Glutamatergic neuron (in vitro differentiated cells): ENCODE results near the gene PMF1. TPM values are rescaled to one million over a fixed set of nuclear protein-coding genes. Genes with fewer than 3 reads are reported as not detected.

Source experiments
- DNase-seq: peaks from one replicate; pipeline ENCODE4 v3.0.0; 2022
- H3K27ac Mint-ChIP-seq: one replicate; pipeline ENCODE4 v1.8.0; 2020; ENCODE audit warnings: mild to moderate bottlenecking, mixed read lengths, inconsistent platforms; ENCODE audit not compliant: unreplicated experiment
- H3K27me3 Mint-ChIP-seq: one replicate; pipeline ENCODE4 v1.8.0; 2020; ENCODE audit warnings: mild to moderate bottlenecking, moderate library complexity, mixed read lengths, inconsistent platforms; ENCODE audit not compliant: unreplicated experiment
- H3K36me3 Mint-ChIP-seq: one replicate; pipeline ENCODE4 v1.8.0; 2020; ENCODE audit warnings: mild to moderate bottlenecking, mixed read lengths, inconsistent platforms; ENCODE audit not compliant: unreplicated experiment
- H3K4me1 Mint-ChIP-seq: one replicate; pipeline ENCODE4 v1.8.0; 2020; ENCODE audit warnings: mild to moderate bottlenecking, low read depth, mixed read lengths, inconsistent platforms; ENCODE audit not compliant: unreplicated experiment
- H3K4me3 Mint-ChIP-seq: one replicate; pipeline ENCODE4 v1.8.0; 2020; ENCODE audit warnings: mild to moderate bottlenecking, mixed read lengths, inconsistent platforms; ENCODE audit not compliant: unreplicated experiment
- H3K9me3 Mint-ChIP-seq: one replicate; pipeline ENCODE4 v1.8.0; 2020; ENCODE audit warnings: mild to moderate bottlenecking, moderate library complexity, mixed read lengths, inconsistent platforms; ENCODE audit not compliant: unreplicated experiment
- total RNA-seq: library from RNA; stranded (reverse); fragmentation: NEBNext Ultra II Directional; extraction: Animal tissue kit (Norgen Biotek cat#: 25700); gene quantifications from one replicate; pipeline ENCODE4 v1.2.1, GENCODE V29; 2021; ENCODE audit not compliant: unreplicated experiment
- TF ChIP-seq, protein P1 (sequence below): fragments of 200-600 bp; sonication (generic); IDR thresholded peaks from one replicate; pipeline ENCODE4 v1.5.0; 2021; ENCODE audit not compliant: partially characterized antibody, unreplicated experiment

The PMF1 gene
- total RNA-seq, 1 donor from 2014 or later: 31.6 TPM

DNA sequence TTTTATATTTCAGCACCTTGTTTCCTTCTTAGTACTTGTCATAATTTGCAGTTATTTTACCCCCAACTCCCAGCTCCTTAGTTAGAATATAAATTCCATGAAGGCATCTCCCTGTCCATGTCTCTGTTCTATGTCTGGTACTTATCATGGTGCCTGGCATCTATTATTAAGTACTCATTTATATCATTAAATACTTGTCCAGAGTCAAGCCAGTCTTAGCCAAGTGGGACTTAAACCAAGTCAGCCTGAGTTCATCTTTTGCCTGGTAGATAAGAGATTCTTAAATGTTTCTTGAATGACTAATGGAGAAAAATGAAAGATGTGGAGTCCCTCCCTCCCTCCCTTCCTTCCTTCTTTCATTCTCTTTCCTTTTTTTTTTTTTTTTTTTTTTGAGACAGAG is 9.5 kb upstream of the PMF1 start:
- Mint-ChIP-seq H3K27me3 (no peaks in the 10 kb centered on the region), H3K36me3 (peaks cover 4% of the 10 kb centered on the region), H3K4me3 (no peak overlapping the region), H3K27ac (no peak overlapping the region), H3K4me1 (no peaks in the 10 kb centered on the region), H3K9me3 (no peaks in the 10 kb centered on the region)
- TF ChIP-seq, protein P1, sequence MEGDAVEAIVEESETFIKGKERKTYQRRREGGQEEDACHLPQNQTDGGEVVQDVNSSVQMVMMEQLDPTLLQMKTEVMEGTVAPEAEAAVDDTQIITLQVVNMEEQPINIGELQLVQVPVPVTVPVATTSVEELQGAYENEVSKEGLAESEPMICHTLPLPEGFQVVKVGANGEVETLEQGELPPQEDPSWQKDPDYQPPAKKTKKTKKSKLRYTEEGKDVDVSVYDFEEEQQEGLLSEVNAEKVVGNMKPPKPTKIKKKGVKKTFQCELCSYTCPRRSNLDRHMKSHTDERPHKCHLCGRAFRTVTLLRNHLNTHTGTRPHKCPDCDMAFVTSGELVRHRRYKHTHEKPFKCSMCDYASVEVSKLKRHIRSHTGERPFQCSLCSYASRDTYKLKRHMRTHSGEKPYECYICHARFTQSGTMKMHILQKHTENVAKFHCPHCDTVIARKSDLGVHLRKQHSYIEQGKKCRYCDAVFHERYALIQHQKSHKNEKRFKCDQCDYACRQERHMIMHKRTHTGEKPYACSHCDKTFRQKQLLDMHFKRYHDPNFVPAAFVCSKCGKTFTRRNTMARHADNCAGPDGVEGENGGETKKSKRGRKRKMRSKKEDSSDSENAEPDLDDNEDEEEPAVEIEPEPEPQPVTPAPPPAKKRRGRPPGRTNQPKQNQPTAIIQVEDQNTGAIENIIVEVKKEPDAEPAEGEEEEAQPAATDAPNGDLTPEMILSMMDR: no peak
- no peak for DNase-seq

DNA sequence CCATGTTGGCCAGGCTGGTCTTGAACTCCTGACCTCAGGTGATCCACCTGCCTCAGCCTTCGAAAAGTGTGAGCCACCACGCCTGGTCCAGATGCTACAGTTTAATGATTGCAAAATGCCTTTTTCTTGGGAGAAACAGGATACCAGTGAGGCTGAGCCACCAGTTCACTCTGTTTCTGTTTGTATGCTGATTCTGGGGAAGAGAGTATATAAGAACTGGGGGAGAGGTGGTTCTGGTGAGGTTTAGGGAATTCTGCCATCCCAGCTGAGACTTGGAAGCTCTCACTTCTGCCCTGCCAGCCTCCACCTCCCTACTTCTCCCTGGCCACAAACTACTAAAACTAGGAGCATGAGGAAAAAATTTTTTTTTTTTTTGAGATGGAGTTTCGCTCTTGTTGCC is 8.1 kb upstream of the PMF1 start:
- Mint-ChIP-seq H3K9me3 (no peaks in the 10 kb centered on the region), H3K4me1 (no peaks in the 10 kb centered on the region), H3K36me3 (peaks cover 4% of the 10 kb centered on the region), H3K27me3 (no peaks in the 10 kb centered on the region), H3K27ac (no peak overlapping the region), H3K4me3 (no peak overlapping the region)
- TF ChIP-seq, protein P1: no peak
- DNase-seq: no peak

DNA sequence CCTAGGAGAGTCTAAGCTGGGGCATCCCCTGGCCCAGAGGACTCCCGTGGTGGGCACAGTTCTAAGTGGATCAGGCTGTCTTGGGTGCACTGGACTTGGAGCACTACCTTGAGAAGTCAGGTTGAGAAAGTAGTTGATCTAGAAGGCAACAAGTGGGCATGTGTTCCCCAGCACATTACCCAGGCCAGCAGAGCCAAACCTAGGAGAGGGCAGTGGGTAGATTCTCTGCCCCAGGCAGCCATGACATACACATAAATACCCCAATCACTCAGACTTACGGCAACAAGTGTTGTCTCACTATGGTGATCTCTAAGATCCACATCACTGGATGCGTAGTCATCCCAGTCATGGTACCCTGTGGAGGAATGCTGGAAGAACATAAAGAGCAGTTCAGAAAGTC is 1.6 kb upstream of the PMF1 start:
- Mint-ChIP-seq H3K9me3 (peaks cover 14% of the 10 kb centered on the region), H3K4me3 (peak overlapping the region; percentile 95), H3K36me3 (no peaks in the 10 kb centered on the region), H3K27me3 (peaks cover 10% of the 10 kb centered on the region), H3K27ac (no peak overlapping the region), H3K4me1 (peaks cover 7% of the 10 kb centered on the region)
- TF ChIP-seq, protein P1: no peak
- no peak for DNase-seq

DNA sequence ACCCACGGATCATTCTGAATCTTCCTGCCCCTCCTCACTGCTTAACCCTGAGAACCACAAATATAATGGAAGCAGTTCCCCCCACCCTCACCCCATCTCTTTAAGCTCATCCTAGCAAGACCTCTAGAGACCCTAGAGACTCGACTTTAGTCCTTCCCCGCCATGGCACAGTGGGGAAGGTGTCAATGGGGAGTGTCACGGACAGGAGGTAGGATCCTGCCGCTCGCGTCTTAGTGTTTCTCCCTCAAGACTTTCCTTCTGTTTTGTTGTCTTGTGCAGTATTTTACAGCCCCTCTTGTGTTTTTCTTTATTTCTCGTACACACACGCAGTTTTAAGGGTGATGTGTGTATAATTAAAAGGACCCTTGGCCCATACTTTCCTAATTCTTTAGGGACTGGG is 677 bp upstream of the PMF1 start:
- peaks cover 7% of the 10 kb centered on the region for H3K4me1 Mint-ChIP-seq
- H3K4me3 Mint-ChIP-seq: peak overlapping the region; percentile 95
- H3K27me3 Mint-ChIP-seq: peaks cover 10% of the 10 kb centered on the region
- DNase-seq: no peak
- H3K27ac Mint-ChIP-seq: peak overlapping the region; percentile 96
- no peaks in the 10 kb centered on the region for H3K36me3 Mint-ChIP-seq
- TF ChIP-seq, protein P1: no peak
- peaks cover 14% of the 10 kb centered on the region for H3K9me3 Mint-ChIP-seq

DNA sequence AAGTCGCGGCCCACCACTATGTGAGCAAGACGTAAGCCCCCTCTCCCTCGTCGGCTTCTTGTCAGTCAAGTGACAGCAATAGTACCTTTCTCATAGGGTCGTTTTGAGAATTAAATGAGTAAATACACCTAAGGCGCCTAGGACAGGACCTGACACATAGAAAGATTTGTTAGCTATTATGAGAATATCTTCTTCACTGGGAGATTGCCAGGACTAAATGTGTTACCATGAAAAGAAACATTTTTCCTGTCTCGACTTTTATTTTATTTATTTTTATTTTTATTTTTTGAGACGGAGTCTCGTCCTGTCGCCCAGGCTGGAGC is 798 bp downstream of the PMF1 start:
- peak overlapping the region; percentile 96 for H3K27ac Mint-ChIP-seq
- H3K4me1 Mint-ChIP-seq: peaks cover 7% of the 10 kb centered on the region
- peak overlapping the region; percentile 95 for H3K4me3 Mint-ChIP-seq
- peaks cover 10% of the 10 kb centered on the region for H3K27me3 Mint-ChIP-seq
- H3K9me3 Mint-ChIP-seq: peaks cover 14% of the 10 kb centered on the region
- TF ChIP-seq, protein P1: no peak
- H3K36me3 Mint-ChIP-seq: no peaks in the 10 kb centered on the region
- no peak for DNase-seq
